GM18505 (cell line): ENCODE measurements around the gene PTPRK.

Source experiments
- ATAC-seq: cut with Tn5 transposase; IDR thresholded peaks from one replicate; pipeline ENCODE4 v1.9.1; 2021; ENCODE audit not compliant: unreplicated experiment
- POLR2A ChIP-seq: IDR thresholded peaks from 4 replicates; pipeline ENCODE4 v1.6.1; 2011; ENCODE audit warnings: borderline replicate concordance; ENCODE audit not compliant: insufficient read depth, insufficient read length; ENCODE audit errors: extremely low read depth

PTPRK gene

GRCh38 chr6:128395188-128395587 is 125.2 kb downstream of the PTPRK start:
- no peak for TF ChIP-seq POLR2A

DNA sequence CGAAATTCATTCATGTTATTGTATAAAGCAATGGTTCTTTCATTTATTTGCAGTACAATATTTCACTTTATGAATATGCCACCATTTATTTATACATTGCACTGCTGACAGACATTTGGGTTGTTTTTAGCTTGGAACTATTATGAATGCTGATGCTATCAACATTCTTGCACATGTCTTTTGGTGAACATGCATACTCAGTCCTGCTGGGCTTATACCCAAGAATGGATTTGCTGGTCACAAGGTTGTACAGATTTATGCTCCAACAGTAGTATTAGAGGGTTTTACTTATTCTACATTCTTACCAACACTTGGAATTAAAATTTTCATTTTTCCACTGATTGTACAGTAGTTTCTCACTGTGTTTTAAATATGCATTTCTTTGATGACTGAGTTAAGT is 126.2 kb downstream of the PTPRK start:
- no peak for TF ChIP-seq POLR2A
- ATAC-seq, result no peak

More at GRCh38 chr6:128395188-128395587, 125.2 kb downstream of the PTPRK start:
- no peak for ATAC-seq

DNA sequence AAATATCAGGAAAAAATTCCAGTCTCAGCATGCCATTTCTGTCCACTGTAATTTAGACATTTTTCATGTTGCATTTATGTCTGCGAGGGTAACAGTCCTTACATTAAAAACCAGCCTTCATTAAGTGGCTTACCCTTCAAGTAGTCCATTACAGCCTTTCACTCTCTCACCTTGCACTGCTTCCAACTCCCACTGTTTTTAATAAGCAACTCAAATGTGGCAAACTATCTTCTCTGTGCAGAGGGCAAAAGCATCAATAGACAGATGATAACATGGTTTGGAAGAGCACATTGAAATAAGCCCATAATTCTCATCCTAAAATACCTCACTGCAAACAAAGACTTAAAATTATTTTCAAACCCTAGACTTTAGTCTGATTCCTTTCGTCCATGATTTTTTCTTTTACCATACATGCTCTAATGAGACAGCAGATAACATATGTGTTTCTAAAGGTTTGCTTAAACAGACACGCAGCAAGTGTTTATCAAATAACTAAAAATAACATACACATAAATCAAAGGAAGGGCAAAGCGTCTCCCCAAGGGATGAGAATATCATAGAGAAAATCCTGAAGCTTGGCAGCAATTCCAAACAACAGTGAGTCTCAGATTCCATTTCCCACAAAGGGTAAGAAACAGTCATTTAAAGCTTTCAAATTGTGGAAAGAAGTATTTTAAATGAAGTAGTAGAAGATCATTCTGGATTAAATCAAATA is 130.4 kb downstream of the PTPRK start:
- no peak for ATAC-seq
- TF ChIP-seq POLR2A, result no peak

DNA sequence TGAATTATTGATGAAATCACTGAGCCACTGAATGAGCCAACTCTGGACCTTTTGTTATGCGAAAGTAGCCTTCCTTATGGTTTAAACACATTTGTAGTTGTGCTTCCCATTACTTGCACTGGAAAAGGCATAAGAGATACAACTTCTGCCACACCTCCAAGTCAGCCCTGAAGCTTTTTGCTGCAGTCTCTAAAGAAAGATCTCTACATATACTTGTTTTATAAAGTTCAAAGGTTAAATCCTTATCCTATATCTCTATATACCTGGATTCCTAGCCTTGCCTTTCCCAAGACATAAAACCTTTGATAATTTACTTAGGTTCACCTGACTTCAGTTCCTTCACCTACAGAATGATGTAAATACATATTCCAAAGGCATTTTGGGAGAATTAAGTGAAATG is 132.0 kb downstream of the PTPRK start:
- no peak for ATAC-seq

GRCh38 chr6:128380891-128381290 is 139.5 kb downstream of the PTPRK start:
- TF ChIP-seq POLR2A, result no peak

More for the DNA sequence above, 132.0 kb downstream of the PTPRK start:
- no peak for TF ChIP-seq POLR2A

GRCh38 chr6:128379577-128379976 is 140.8 kb downstream of the PTPRK start:
- no peak for TF ChIP-seq POLR2A
- ATAC-seq, result no peak

More at GRCh38 chr6:128380891-128381290, 139.5 kb downstream of the PTPRK start:
- no peak for ATAC-seq

GRCh38 chr6:128376952-128377503 is 143.4 kb downstream of the PTPRK start:
- no peak for TF ChIP-seq POLR2A

GRCh38 chr6:128371136-128371535 is 149.3 kb downstream of the PTPRK start:
- ATAC-seq, result no peak
- no peak for TF ChIP-seq POLR2A

More at GRCh38 chr6:128376952-128377503, 143.4 kb downstream of the PTPRK start:
- ATAC-seq, result no peak

DNA sequence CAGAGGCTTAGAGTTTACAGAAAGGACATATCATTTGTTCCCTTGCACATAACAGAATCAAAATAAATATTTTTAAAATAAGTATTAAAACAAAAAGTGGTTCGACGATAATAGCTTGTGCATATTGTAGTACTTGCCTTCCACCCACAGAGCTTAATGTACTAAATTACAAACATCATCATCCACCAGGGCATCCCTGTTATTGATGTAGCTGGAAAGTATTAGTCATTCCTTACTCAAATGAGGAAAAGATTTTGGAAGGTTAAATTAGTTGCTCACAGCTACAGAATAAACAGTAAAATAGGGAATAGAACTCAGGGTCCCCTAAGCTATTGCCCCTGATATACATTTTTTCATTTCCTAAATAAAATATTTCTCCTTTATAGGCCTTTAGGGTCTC is 150.3 kb downstream of the PTPRK start:
- TF ChIP-seq POLR2A, result no peak
- ATAC-seq, result no peak

DNA sequence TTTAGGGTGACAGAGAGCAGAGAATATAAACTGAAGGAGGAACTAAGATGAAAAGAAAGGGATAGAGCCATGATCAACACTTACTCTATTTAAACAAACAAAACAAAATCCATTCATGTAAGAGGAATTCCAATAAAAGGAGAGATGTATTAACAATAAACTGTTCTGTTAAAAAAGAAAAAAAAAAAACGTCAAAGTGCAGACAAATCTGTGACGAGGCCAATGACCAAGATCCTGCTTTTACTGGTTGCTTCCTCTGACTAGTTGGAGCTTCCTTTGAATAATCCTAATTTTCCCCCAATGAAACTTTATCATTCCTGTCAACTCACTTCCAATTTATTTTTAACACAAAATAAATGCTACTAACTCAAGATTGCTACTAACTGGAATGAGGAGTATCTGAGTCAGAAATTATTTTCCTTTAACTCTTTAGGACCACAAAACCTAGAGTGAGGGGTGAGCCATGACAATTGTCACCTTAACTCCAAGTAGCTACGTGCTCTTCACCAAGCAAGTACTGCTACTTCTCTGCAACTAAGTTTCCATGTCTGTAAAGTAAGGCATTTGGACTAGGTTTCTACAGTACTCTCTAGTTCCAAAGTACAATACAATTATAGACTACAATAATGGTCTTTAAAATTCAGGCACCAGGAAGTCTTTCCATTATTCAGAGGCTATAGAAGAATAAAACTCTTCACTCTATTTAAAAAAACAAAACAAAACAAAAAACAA is 152.0 kb downstream of the PTPRK start:
- no peak for TF ChIP-seq POLR2A
- no peak for ATAC-seq

DNA sequence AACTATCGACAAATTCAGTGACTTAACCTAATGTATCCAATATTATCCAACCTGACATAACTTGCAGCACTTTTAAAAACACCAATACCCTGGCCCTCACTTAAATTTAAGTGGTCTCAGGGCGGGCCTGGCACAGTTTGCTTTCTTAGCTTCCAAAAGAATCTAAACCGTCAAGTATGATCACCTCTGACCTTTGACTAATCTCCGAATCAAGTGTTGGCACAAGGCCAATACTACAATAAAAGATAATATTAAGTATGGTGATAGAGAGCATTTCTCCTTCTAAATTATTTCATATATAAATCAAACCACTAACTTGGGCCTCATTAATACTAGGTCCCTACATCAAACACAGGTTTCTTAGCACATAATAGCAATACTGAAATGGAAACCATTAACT is 153.0 kb downstream of the PTPRK start:
- TF ChIP-seq POLR2A, result no peak
- ATAC-seq, result no peak

- TF ChIP-seq POLR2A, result no peak
- no peak for ATAC-seq
Measured at GRCh38 chr6:128365520-128366160, 154.8 kb downstream of the PTPRK start.

DNA sequence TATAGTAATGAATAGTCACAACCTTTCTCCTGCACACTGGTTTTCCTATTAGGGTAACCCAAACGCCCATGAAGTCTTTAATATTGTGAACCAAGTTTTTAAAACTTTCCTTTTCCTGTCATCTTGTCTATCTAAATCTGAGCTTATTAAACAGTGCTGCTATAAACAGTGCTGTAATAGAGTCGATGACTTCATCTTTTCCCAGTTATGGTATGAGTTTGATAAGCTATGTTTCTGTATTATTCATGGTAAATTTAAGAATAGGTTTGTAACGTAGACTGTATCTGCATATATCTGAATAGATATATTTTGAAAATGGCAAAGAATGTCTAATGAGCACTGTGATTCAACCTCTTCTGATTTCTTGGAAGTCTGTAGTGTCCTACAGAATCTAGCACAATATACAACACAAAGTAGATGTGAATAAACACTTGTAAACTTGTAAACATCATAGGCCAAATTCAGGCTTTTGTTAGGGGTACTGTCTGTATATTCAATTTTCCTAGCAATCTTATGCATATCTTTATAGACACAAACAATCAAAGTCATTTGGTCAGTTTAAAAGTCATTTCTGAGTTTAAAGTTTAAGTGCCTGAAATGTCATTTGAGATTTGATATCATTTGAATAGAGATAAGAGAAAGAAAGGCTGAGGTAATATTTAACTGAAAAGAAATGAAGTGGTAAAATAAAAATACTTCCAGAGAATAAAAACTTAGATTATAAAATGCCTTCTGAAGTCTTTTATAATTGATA is 155.5 kb downstream of the PTPRK start:
- no peak for ATAC-seq
- no peak for TF ChIP-seq POLR2A

GRCh38 chr6:128363020-128363813 is 157.2 kb downstream of the PTPRK start:
- TF ChIP-seq POLR2A, result no peak
- ATAC-seq, result no peak
